ENCODE measurements around the gene ARHGEF37. TPM values are rescaled to one million over a fixed set of nuclear protein-coding genes. Genes with fewer than 3 reads are reported as not detected.

The ARHGEF37 gene
- total RNA-seq, 4 donors from 2014 or later = 36.4 to 76.5 (median 59.0) TPM

GRCh38 chr5:149681252-149681651 lies 100.0 kb downstream of the ARHGEF37 start:
- 91 to 92% methylated on average over 5 of the region's 5 CpGs for WGBS, 2 donors
- no peak for DNase-seq (ENCODE audit: low spot score in 2 of 2)
- TF ChIP-seq, protein P1, sequence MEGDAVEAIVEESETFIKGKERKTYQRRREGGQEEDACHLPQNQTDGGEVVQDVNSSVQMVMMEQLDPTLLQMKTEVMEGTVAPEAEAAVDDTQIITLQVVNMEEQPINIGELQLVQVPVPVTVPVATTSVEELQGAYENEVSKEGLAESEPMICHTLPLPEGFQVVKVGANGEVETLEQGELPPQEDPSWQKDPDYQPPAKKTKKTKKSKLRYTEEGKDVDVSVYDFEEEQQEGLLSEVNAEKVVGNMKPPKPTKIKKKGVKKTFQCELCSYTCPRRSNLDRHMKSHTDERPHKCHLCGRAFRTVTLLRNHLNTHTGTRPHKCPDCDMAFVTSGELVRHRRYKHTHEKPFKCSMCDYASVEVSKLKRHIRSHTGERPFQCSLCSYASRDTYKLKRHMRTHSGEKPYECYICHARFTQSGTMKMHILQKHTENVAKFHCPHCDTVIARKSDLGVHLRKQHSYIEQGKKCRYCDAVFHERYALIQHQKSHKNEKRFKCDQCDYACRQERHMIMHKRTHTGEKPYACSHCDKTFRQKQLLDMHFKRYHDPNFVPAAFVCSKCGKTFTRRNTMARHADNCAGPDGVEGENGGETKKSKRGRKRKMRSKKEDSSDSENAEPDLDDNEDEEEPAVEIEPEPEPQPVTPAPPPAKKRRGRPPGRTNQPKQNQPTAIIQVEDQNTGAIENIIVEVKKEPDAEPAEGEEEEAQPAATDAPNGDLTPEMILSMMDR (IDR thresholded peaks at IDR 0.05) = no peak
- no peak for TF ChIP-seq POLR2A (IDR thresholded peaks at IDR 0.05)

GRCh38 chr5:149681922-149682321 lies 100.6 kb downstream of the ARHGEF37 start:
- TF ChIP-seq POLR2A (IDR thresholded peaks at IDR 0.05) = no peak
- TF ChIP-seq, protein P1 (IDR thresholded peaks at IDR 0.05) = no peak
- WGBS, 2 donors = 84 to 91% methylated on average over 2 of the region's 2 CpGs
- intact Hi-C loops (cut with DNase I; ENCODE audit: low total_unique reads) = no loop called here
- no peak for DNase-seq (ENCODE audit: low spot score in 2 of 2)
- H3K4me3 ChIP-seq (ENCODE audit: low read depth, poor library complexity, severe bottlenecking) = no peak overlapping the region

More at GRCh38 chr5:149681252-149681651, 100.0 kb downstream of the ARHGEF37 start:
- no peak overlapping the region for H3K4me3 ChIP-seq (ENCODE audit: low read depth, poor library complexity, severe bottlenecking)
- intact Hi-C loops (cut with DNase I; ENCODE audit: low total_unique reads) = no loop called here

GRCh38 chr5:149682532-149683075 lies 101.3 kb downstream of the ARHGEF37 start:
- no peak for DNase-seq (ENCODE audit: low spot score in 2 of 2)
- H3K4me3 ChIP-seq (ENCODE audit: low read depth, poor library complexity, severe bottlenecking) = no peak overlapping the region
- intact Hi-C loops (cut with DNase I; ENCODE audit: low total_unique reads) = no loop called here
- 59 to 60% methylated on average over 9 of the region's 9 CpGs for WGBS, 2 donors
- no peak for TF ChIP-seq POLR2A (IDR thresholded peaks at IDR 0.05)
- TF ChIP-seq, protein P1 (IDR thresholded peaks at IDR 0.05) = no peak

DNA sequence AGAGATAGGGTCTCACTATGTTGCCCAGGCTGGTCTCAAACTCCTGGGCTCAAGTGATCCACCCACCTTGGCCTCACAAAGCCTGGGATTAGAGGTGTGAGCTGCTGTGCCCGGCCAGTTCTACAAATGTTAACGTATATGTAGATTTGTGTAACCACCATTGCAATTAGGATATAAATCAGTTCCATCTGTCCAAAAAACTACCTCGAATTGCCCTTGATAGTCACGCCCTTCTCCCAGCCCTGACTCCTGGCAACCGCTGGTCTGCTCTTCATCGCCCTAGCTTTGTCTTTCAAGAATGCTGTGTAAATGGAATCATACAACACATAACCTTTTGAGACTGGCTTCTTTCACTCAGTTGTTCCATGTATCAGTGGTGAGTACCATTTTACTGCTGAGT lies 102.7 kb downstream of the ARHGEF37 start:
- intact Hi-C loops (cut with DNase I; ENCODE audit: low total_unique reads) = no loop called here
- whole genome bisulfite sequencing, 2 donors = 72 to 77% methylated on average over 6 of the region's 6 CpGs
- no peak overlapping the region for H3K4me3 ChIP-seq (ENCODE audit: low read depth, poor library complexity, severe bottlenecking)
- TF ChIP-seq POLR2A (IDR thresholded peaks at IDR 0.05) = no peak
- TF ChIP-seq, protein P1 (IDR thresholded peaks at IDR 0.05) = no peak
- DNase-seq (ENCODE audit: low spot score in 2 of 2) = no peak

DNA sequence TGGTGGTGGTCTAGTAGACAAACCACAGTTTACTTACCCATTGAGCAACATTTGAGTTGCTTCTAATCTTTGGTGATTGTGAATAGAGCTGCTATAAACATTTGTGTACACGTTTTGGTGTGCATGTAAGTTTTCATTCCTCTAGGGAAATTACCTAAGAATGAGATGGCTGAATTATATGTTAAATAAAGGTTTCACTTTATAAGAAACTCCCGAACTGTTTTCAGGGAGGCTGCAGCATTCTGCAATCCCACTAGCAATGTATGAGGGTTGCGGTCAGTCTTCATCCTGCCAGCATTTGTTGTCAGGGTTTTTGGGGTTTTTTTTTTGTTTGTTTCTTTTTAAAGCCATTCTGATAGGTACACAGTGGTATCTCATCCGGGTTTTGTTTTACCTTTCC lies 103.1 kb downstream of the ARHGEF37 start:
- intact Hi-C loops (cut with DNase I; ENCODE audit: low total_unique reads) = no loop called here
- no peak for DNase-seq (ENCODE audit: low spot score in 2 of 2)
- H3K4me3 ChIP-seq (ENCODE audit: low read depth, poor library complexity, severe bottlenecking) = no peak overlapping the region
- 68 to 73% methylated on average over 4 of the region's 4 CpGs for WGBS, 2 donors
- TF ChIP-seq POLR2A (IDR thresholded peaks at IDR 0.05) = no peak
- TF ChIP-seq, protein P1 (IDR thresholded peaks at IDR 0.05) = no peak

Other genes starting within 250 kb of the ARHGEF37 start
- 10 to 100 TPM in 2 of 4 donors, 1 to 10 TPM in 2; 6.6 to 12.4 (median 10.2) TPM for gene GRPEL2, start 236.0 kb upstream of the ARHGEF37 start, total RNA-seq
- 1 to 10 TPM; 2.7 to 5.6 (median 3.9) TPM for gene PCYOX1L, start 223.5 kb upstream of the ARHGEF37 start, total RNA-seq
- not detected for gene IL17B, start 202.2 kb upstream of the ARHGEF37 start, total RNA-seq
- 100 to 1,000 TPM; 270 to 297 (median 282) TPM for gene CSNK1A1, start 30.1 kb upstream of the ARHGEF37 start, total RNA-seq
- gene PPARGC1B, start 148.8 kb downstream of the ARHGEF37 start, total RNA-seq = 10 to 100 TPM in 1 of 4 donors, 1 to 10 TPM in 3; 6.7 to 12.5 (median 9.5) TPM